OCI-LY1 (cell line): ENCODE data around the gene GNL3L.

Experiments
- H2AFZ ChIP-seq: fragments of 200-600 bp; sonication (generic), shearing (Covaris generic); 2 replicates; pipeline ENCODE4 v1.6.0; 2014; ENCODE audit warnings: antibody characterized with exemption, mild to moderate bottlenecking, low read length
- H3F3A ChIP-seq: fragments of 200-600 bp; sonication (generic), shearing (Covaris generic); 2 replicates; pipeline ENCODE4 v1.6.0; 2014; ENCODE audit warnings: mild to moderate bottlenecking, antibody characterized with exemption, low read length, moderate library complexity; ENCODE audit not compliant: insufficient read depth
- H3K27ac ChIP-seq: fragments of 200-600 bp; sonication (generic); 2 replicates; pipeline ENCODE4 v1.5.1; 2014; ENCODE audit warnings: low read length, mixed run types, mild to moderate bottlenecking, low read depth; ENCODE audit not compliant: poor library complexity, severe bottlenecking
- H3K27me3 ChIP-seq: fragments of 200-600 bp; sonication (generic); 2 replicates; pipeline ENCODE4 v1.6.0; 2014; ENCODE audit warnings: antibody characterized with exemption, mild to moderate bottlenecking, low read length, moderate library complexity; ENCODE audit not compliant: insufficient read depth
- H3K36me3 ChIP-seq: fragments of 200-600 bp; sonication (generic); 2 replicates; pipeline ENCODE4 v1.6.1; 2014; ENCODE audit warnings: mild to moderate bottlenecking, antibody characterized with exemption, low read length, moderate library complexity, mixed read lengths; ENCODE audit not compliant: insufficient read depth
- H3K4me1 ChIP-seq: fragments of 200-600 bp; sonication (generic); 2 replicates; pipeline ENCODE4 v1.5.1; 2014; ENCODE audit warnings: mild to moderate bottlenecking, low read length, moderate library complexity; ENCODE audit not compliant: insufficient read depth, severe bottlenecking
- H3K4me2 ChIP-seq: fragments of 200-600 bp; sonication (generic), shearing (Covaris generic); 2 replicates; pipeline ENCODE4 v1.6.1; 2014; ENCODE audit warnings: low read length
- H3K4me3 ChIP-seq: fragments of 200-600 bp; sonication (generic); 2 replicates; pipeline ENCODE4 v1.5.1; 2014; ENCODE audit warnings: low read length, low read depth, mild to moderate bottlenecking, mixed read lengths; ENCODE audit not compliant: poor library complexity, severe bottlenecking
- H3K79me2 ChIP-seq: fragments of 200-600 bp; shearing (Covaris generic); 2 replicates; pipeline ENCODE4 v1.6.1; 2016; ENCODE audit warnings: mixed run types, low read length, mixed read lengths; ENCODE audit not compliant: insufficient read depth
- H3K9ac ChIP-seq: fragments of 200-600 bp; sonication (generic), shearing (Covaris generic); 2 replicates; pipeline ENCODE4 v1.6.1; 2014; ENCODE audit warnings: mild to moderate bottlenecking, low read length, mixed read lengths
- H3K9me2 ChIP-seq: fragments of 200-600 bp; sonication (generic), shearing (Covaris generic); 2 replicates; pipeline ENCODE4 v1.6.1; 2014; ENCODE audit warnings: low read depth, mild to moderate bottlenecking, low read length, mixed read lengths
- H3K9me3 ChIP-seq: fragments of 200-600 bp; shearing (Covaris generic); 2 replicates; pipeline ENCODE4 v1.6.1; 2014; ENCODE audit warnings: low read length, mixed read lengths
- H4K20me1 ChIP-seq: fragments of 200-600 bp; sonication (generic), shearing (Covaris generic); 2 replicates; pipeline ENCODE4 v1.6.0; 2016; ENCODE audit warnings: mild to moderate bottlenecking, low read length; ENCODE audit not compliant: insufficient read depth
- CTCF ChIP-seq: fragments of 200-600 bp; sonication (generic), shearing (Covaris generic); IDR thresholded peaks from 2 replicates; pipeline ENCODE4 v1.5.1; 2017; ENCODE audit warnings: mild to moderate bottlenecking, antibody characterized with exemption, low read length, moderate library complexity, mixed read lengths
- EZH2 ChIP-seq: fragments of 200-600 bp; sonication (generic), shearing (Covaris generic); IDR thresholded peaks from 2 replicates; pipeline ENCODE4 v1.8.0; 2017; ENCODE audit warnings: borderline replicate concordance, mixed run types, mild to moderate bottlenecking, antibody characterized with exemption, low read length, moderate library complexity, mixed read lengths

Gene GNL3L, protein sequence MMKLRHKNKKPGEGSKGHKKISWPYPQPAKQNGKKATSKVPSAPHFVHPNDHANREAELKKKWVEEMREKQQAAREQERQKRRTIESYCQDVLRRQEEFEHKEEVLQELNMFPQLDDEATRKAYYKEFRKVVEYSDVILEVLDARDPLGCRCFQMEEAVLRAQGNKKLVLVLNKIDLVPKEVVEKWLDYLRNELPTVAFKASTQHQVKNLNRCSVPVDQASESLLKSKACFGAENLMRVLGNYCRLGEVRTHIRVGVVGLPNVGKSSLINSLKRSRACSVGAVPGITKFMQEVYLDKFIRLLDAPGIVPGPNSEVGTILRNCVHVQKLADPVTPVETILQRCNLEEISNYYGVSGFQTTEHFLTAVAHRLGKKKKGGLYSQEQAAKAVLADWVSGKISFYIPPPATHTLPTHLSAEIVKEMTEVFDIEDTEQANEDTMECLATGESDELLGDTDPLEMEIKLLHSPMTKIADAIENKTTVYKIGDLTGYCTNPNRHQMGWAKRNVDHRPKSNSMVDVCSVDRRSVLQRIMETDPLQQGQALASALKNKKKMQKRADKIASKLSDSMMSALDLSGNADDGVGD

GRCh38 chrX:54529552-54530356, at the start of gene GNL3L:
Gene GNL3L (plus strand): TSS chrX:54530219. CDS start chrX:54532567, 2,348 bp downstream.
- no peaks in the 10 kb centered on the region for H3K9me3 ChIP-seq
- no peaks in the 10 kb centered on the region for H3F3A ChIP-seq
- TF ChIP-seq EZH2 (no peak), CTCF (no peak)
- no peaks in the 10 kb centered on the region for H3K27me3 ChIP-seq
- H3K4me3 ChIP-seq = peak within 1 kb of the TSS; percentile 100
- peaks cover 33% of the 10 kb centered on the region for H3K36me3 ChIP-seq
- H3K9ac ChIP-seq = peak within 1 kb of the TSS; percentile 95
- H3K9me2 ChIP-seq = no peaks in the 10 kb centered on the region
- no peaks in the 10 kb centered on the region for H4K20me1 ChIP-seq
- no peak within 1 kb of the TSS; the same call in none of the 2 replicates for H2AFZ ChIP-seq
- H3K4me2 ChIP-seq = peak within 1 kb of the TSS; percentile 91
- peaks cover 23% of the 10 kb centered on the region for H3K4me1 ChIP-seq
- peaks cover 38% of the 10 kb centered on the region for H3K79me2 ChIP-seq
- peak within 1 kb of the TSS; percentile 72 for H3K27ac ChIP-seq

DNA sequence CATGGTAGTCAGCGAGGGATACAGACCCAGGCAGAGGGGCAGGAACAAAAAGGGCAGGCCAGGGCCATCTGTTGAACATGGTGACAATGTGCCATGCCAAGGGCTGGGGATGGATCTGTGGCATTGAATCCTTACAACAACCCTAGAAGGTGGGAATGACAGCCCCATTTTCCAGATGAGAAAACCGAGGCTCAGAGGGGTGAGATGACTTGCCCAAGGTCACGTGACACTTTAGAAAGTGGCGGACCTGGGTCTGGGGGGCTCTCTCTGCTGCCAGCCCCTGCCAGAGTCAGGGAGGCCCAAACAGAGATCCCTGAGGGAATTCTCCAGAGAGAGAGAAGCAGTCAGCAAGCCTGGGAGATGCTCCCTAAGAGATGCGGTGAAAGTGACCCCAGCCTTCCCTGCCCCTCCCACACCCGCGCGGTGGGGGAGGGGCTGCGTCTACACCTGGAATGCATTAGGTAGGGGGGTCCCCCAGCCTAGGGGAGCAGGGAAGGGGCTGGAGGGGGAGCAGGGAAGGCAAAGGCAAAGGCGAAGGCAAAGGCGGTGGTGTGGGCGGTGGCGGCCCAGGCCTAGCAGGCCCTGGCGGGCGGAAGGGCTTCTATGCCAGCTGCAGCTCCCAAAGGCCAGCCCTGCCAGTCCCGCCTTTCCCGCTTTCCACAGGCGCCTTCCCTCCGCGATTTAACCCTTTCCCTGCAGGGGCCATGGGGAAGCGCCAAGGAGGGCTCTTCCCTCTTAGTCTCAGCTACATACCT, 47.0 kb upstream of the GNL3L start:
- no peaks in the 10 kb centered on the region for H3F3A ChIP-seq
- H3K27ac ChIP-seq = no peak overlapping the region
- no peak for TF ChIP-seq EZH2
- no peak for TF ChIP-seq CTCF
- no peaks in the 10 kb centered on the region for H4K20me1 ChIP-seq
- H3K9me3 ChIP-seq = no peaks in the 10 kb centered on the region
- no peak overlapping the region for H3K9ac ChIP-seq
- H2AFZ ChIP-seq = no peak overlapping the region
- H3K27me3 ChIP-seq = no peaks in the 10 kb centered on the region
- no peaks in the 10 kb centered on the region for H3K36me3 ChIP-seq
- H3K79me2 ChIP-seq = no peaks in the 10 kb centered on the region
- no peak overlapping the region for H3K4me2 ChIP-seq
- peaks cover 19% of the 10 kb centered on the region for H3K4me1 ChIP-seq
- no peaks in the 10 kb centered on the region for H3K9me2 ChIP-seq
- H3K4me3 ChIP-seq = no peak overlapping the region

GRCh38 chrX:54483946-54484345, 46.1 kb upstream of the GNL3L start:
- Histone ChIP-seq H3K9me3 (no peaks in the 10 kb centered on the region), H3K36me3 (no peaks in the 10 kb centered on the region), H3K9ac (no peak overlapping the region), H3K4me2 (no peak overlapping the region), H3K27me3 (no peaks in the 10 kb centered on the region), H3K4me3 (no peak overlapping the region), H4K20me1 (no peaks in the 10 kb centered on the region), H3K4me1 (peaks cover 16% of the 10 kb centered on the region), H2AFZ (no peak overlapping the region), H3K27ac (no peak overlapping the region), H3F3A (no peaks in the 10 kb centered on the region), H3K79me2 (no peaks in the 10 kb centered on the region), H3K9me2 (no peaks in the 10 kb centered on the region)
- no peak for TF ChIP-seq CTCF
- no peak for TF ChIP-seq EZH2
